Uterus (tissue), 4 donors: ENCODE results near the gene RGS6. TPM values are rescaled to one million over a fixed set of nuclear protein-coding genes. Genes with fewer than 3 reads are reported as not detected.

Source experiments
- DNase-seq, 2 donors: peaks; one replicate each; pipeline ENCODE4 v3.0.0-alpha.2; 2019 to 2020
- H3K27ac ChIP-seq, 2 donors: fragments of 200-600 bp; sonication (generic); 1 replicate in 1 of 2; 2 replicates in 1 of 2; pipeline ENCODE4 v1.5.1; 2016 to 2018
- H3K27me3 ChIP-seq, 2 donors: fragments of 200-600 bp; sonication (generic); one replicate each; pipeline ENCODE4 v1.5.1; 2018 to 2019; ENCODE audit warnings: control low read depth in 1 of 2
- H3K36me3 ChIP-seq, 2 donors: fragments of 200-600 bp; sonication (generic); one replicate each; pipeline ENCODE4 v1.5.1; 2019; ENCODE audit warnings: control low read depth in 1 of 2
- H3K4me1 ChIP-seq, 2 donors: fragments of 200-600 bp; sonication (generic); one replicate each; pipeline ENCODE4 v1.5.1; 2018 to 2019; ENCODE audit warnings: control low read depth in 1 of 2
- H3K4me3 ChIP-seq, 2 donors: fragments of 200-600 bp; sonication (generic); 1 replicate in 1 of 2; 2 replicates in 1 of 2; pipeline ENCODE4 v1.5.1; 2018 to 2019; ENCODE audit warnings: mild to moderate bottlenecking in 1 of 2
- H3K9me3 ChIP-seq, 2 donors: fragments of 200-600 bp; sonication (generic); one replicate each; pipeline ENCODE4 v1.5.1; 2019; ENCODE audit warnings: control low read depth in 1 of 2
- CTCF ChIP-seq, 4 experiments: fragments of 200-600 bp in 2 of 4; fragments of 450-650 bp in 2 of 4; sonication (generic) in 2 of 4; IDR thresholded peaks; one replicate each; pipeline ENCODE4 v1.5.1; 2016 to 2019; ENCODE audit warnings: antibody characterized with exemption in 4 of 4, mild to moderate bottlenecking in 2 of 4, moderate library complexity in 1 of 4
- POLR2A ChIP-seq, 2 donors: fragments of 450-650 bp; IDR thresholded peaks; one replicate each; pipeline ENCODE4 v1.6.1; 2016; ENCODE audit warnings: antibody characterized with exemption in 2 of 2, mild to moderate bottlenecking in 1 of 2, moderate library complexity in 1 of 2
- intact Hi-C: fragments of 100-400 bp; cut with DNase I; formaldehyde crosslinking; loops from one replicate; pipeline ENCODE4 v1.15.1; 2023; ENCODE audit warnings: low total_unique reads
- total RNA-seq, 4 donors: library from RNA; depleted of rRNA in 3 of 4; stranded (reverse); fragments of >200 nt in 3 of 4; gene quantifications; one replicate each; pipeline versions ENCODE4 v1.1.0 to v1.2.4, GENCODE V29; 2014 to 2023
- donor health status: DM: yes; HTN: yes; CAD: no.

Gene RGS6
- total RNA-seq, 4 donors from 2014 or later = 1.0 to 7.4 (median 6.2) TPM; not detected in 1

DNA sequence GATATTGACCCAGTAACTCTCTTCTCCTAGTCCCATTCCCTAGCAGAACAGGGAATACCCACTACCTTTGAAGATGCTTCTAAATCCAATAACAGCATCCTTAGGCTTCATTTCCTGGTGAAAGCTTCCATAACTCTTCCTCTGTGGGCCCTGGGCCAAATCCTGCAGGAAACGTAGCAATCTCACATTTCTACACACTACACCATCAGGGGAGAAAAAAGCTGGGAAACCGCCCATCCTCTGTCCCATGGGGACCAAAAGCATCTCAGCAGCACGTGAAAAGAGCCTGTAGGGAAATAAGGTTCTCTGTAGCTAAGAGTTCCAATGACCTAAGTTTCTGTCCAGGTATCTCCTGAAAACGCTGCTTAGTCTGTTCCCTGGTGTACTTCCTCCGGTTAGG is 621.4 kb downstream of the RGS6 start:
- Histone ChIP-seq H3K27ac (no peak overlapping the region), H3K36me3 (no peaks in the 10 kb centered on the region), H3K9me3 (no peaks in the 10 kb centered on the region), H3K4me3 (no peak overlapping the region), H3K27me3 (no peaks in the 10 kb centered on the region), H3K4me1 (no peaks in the 10 kb centered on the region)
- TF ChIP-seq CTCF (IDR thresholded peaks at IDR 0.05) = no peak
- no peak for TF ChIP-seq POLR2A (IDR thresholded peaks at IDR 0.05)
- intact Hi-C loops = no loop called here
- DNase-seq = no peak

DNA sequence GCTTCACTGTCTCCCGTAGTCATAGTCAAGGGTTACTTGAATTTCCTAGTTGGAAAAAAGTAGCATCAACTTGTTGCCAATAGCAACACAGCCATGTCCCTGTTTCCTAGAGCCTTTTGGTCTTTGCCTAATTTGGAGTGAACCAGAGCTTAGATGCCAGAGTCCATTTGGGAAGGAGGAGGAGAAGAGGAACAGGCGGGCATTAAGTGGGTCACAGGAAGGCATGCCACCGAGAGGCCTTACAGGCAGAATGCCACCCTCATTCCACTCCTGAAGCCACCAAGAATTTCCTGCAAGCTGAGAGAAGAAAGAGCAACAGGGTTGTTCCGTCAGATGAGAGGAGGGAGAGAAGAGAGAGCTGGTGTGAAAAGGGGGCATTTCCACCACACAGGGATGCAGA is 622.2 kb downstream of the RGS6 start:
- TF ChIP-seq CTCF (IDR thresholded peaks at IDR 0.05) = no peak
- TF ChIP-seq POLR2A (IDR thresholded peaks at IDR 0.05) = no peak
- no peak for DNase-seq
- Histone ChIP-seq H3K4me3 (no peak overlapping the region), H3K9me3 (no peaks in the 10 kb centered on the region), H3K4me1 (no peaks in the 10 kb centered on the region), H3K27me3 (no peaks in the 10 kb centered on the region), H3K27ac (no peak overlapping the region), H3K36me3 (no peaks in the 10 kb centered on the region)
- intact Hi-C loops = no loop called here

DNA sequence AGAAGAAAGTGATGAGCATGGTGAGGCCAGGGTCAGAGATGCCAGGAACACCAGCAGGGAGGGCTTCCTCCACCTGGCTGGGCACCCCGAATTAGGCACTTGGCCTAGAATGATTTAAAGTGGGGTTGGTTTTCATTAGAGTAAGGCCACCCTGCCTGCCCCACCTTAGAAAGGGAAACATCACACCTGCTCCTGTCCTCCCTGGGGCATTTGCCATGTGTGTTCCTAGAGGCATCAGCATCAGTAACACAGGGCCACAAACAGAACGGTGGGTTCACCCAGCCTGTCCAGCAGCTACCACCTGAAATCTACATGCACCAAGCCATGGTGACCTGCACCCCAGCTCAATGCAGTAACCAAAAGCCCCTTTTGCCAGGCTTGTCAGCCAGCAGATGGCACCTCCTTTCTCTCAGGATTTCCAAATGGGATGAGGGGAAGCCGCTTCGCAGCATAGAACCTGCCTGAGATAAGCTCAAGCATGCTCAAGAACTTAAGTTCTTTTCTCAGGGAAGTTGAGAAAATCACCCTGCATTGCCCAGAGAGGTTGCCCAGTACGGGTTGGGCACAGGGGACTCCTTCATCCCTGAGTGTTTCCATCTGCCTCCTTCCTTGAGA is 622.9 kb downstream of the RGS6 start:
- H3K27me3 ChIP-seq = no peaks in the 10 kb centered on the region
- TF ChIP-seq POLR2A (IDR thresholded peaks at IDR 0.05) (no peak), CTCF (IDR thresholded peaks at IDR 0.05) (no peak)
- H3K4me3 ChIP-seq = no peak overlapping the region
- no peaks in the 10 kb centered on the region for H3K36me3 ChIP-seq
- no peak overlapping the region for H3K27ac ChIP-seq
- no peak for DNase-seq
- intact Hi-C loops = no loop called here
- no peaks in the 10 kb centered on the region for H3K9me3 ChIP-seq
- no peaks in the 10 kb centered on the region for H3K4me1 ChIP-seq

DNA sequence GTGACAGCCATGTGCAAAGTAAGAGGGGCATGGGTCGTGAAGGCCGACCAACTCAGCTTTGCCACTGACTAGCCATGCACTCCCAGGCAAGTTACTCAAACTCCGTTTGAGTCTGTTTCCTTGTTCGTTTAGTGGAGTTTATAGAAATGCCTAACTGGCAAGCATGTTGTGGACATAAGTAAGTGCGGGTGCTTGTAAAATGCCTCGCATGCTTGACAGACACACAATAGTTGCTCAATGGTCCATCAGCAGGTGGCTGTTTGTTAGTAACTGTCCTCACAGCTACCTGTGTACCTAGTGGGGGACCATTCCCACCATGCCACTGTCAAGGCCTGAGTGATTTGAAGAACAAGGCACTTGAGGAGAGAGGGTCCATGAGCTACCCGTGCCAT is 623.4 kb downstream of the RGS6 start:
- TF ChIP-seq POLR2A (IDR thresholded peaks at IDR 0.05) = no peak
- no peaks in the 10 kb centered on the region for H3K36me3 ChIP-seq
- no peaks in the 10 kb centered on the region for H3K4me1 ChIP-seq
- H3K27me3 ChIP-seq = no peaks in the 10 kb centered on the region
- no peak for DNase-seq
- H3K9me3 ChIP-seq = no peaks in the 10 kb centered on the region
- H3K4me3 ChIP-seq = no peak overlapping the region
- intact Hi-C loops = no loop called here
- H3K27ac ChIP-seq = no peak overlapping the region

- Histone ChIP-seq H3K27ac (no peak overlapping the region), H3K4me3 (no peak overlapping the region), H3K4me1 (no peaks in the 10 kb centered on the region), H3K27me3 (no peaks in the 10 kb centered on the region), H3K9me3 (no peaks in the 10 kb centered on the region), H3K36me3 (no peaks in the 10 kb centered on the region)
- DNase-seq = no peak
- TF ChIP-seq POLR2A (IDR thresholded peaks at IDR 0.05) (no peak), CTCF (IDR thresholded peaks at IDR 0.05) (no peak)
- intact Hi-C loops = no loop called here
Measured at GRCh38 chr14:72557671-72558070, 625.4 kb downstream of the RGS6 start.

DNA sequence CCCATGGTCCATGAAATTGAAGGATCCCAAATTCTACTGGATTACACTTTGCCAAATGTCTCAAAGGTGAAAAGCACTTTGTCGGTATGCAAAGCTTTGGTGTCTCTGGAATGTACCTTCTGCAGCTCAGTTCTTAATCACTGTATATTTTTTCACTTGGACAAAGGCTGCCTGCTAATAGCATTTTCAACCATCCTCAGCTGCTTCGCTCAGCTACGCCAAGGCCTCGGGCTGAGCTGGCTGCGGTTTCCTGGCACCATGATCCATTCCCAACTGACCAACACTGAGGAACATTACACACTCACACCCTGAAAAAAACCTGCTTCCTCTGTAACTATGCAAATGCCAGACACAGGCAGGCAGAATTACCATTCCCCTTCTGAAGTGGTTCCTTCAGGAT is 626.5 kb downstream of the RGS6 start:
- Histone ChIP-seq H3K36me3 (no peaks in the 10 kb centered on the region), H3K9me3 (no peaks in the 10 kb centered on the region), H3K4me3 (no peak overlapping the region), H3K4me1 (no peaks in the 10 kb centered on the region), H3K27me3 (no peaks in the 10 kb centered on the region), H3K27ac (no peak overlapping the region)
- TF ChIP-seq POLR2A (IDR thresholded peaks at IDR 0.05) = no peak
- TF ChIP-seq CTCF (IDR thresholded peaks at IDR 0.05) = no peak
- DNase-seq = no peak
- intact Hi-C loops = no loop called here
